Fibroblast of villous mesenchyme (primary cell): ENCODE results near the gene PPP1R14B. TPM values are rescaled to one million over a fixed set of nuclear protein-coding genes. Genes with fewer than 3 reads are reported as not detected.

Source experiments
- DNase-seq: peaks from one replicate; pipeline ENCODE4 v3.0.0-alpha.2; 2010; ENCODE audit warnings: low read depth
- H3K4me3 ChIP-seq: 2 replicates; pipeline ENCODE4 v1.5.1; 2011; ENCODE audit warnings: low read depth, mild to moderate bottlenecking, low read length
- total RNA-seq: library from RNA; depleted of rRNA; stranded (reverse); fragments of >200 nt; gene quantifications from 2 replicates; pipeline ENCODE4 v1.2.3, GENCODE V29; 2012
- TF ChIP-seq, protein P1 (sequence below): IDR thresholded peaks from 2 replicates; pipeline ENCODE4 v1.5.1; 2012; ENCODE audit warnings: low read depth, mild to moderate bottlenecking, low read length; ENCODE audit not compliant: insufficient read depth

PPP1R14B gene
- total RNA-seq, 1 donor, result 155 TPM

DNA sequence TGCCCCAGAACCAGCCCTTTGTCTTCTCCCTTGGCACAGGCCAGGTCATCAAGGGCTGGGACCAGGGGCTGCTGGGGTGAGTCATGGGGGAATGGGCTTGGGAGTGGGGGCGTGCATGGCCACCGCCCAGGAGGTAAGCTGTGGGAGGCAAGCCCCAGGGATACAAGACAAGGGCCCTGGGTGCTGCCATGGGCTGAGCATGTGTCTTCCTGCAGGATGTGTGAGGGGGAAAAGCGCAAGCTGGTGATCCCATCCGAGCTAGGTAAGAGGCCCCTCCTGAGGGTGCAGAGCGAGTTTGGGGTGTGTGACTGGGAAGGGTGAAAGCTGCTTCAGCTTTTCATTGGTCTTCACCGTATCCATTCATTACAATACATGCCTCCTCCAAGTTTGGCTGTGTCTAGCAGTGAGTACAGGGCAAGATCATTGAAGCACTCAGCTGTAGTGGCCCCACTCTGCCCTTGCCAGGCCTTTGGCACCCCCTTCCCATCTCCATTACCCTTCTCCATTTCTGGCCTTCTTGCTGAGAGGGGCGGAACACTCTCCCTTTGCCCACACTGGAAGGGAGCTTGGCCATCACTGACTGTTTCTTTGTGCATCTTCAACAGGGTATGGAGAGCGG, 3.4 kb downstream of the PPP1R14B start:
- no peak overlapping the region for H3K4me3 ChIP-seq
- DNase-seq, result no peak
- TF ChIP-seq, protein P1, sequence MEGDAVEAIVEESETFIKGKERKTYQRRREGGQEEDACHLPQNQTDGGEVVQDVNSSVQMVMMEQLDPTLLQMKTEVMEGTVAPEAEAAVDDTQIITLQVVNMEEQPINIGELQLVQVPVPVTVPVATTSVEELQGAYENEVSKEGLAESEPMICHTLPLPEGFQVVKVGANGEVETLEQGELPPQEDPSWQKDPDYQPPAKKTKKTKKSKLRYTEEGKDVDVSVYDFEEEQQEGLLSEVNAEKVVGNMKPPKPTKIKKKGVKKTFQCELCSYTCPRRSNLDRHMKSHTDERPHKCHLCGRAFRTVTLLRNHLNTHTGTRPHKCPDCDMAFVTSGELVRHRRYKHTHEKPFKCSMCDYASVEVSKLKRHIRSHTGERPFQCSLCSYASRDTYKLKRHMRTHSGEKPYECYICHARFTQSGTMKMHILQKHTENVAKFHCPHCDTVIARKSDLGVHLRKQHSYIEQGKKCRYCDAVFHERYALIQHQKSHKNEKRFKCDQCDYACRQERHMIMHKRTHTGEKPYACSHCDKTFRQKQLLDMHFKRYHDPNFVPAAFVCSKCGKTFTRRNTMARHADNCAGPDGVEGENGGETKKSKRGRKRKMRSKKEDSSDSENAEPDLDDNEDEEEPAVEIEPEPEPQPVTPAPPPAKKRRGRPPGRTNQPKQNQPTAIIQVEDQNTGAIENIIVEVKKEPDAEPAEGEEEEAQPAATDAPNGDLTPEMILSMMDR, result no peak

DNA sequence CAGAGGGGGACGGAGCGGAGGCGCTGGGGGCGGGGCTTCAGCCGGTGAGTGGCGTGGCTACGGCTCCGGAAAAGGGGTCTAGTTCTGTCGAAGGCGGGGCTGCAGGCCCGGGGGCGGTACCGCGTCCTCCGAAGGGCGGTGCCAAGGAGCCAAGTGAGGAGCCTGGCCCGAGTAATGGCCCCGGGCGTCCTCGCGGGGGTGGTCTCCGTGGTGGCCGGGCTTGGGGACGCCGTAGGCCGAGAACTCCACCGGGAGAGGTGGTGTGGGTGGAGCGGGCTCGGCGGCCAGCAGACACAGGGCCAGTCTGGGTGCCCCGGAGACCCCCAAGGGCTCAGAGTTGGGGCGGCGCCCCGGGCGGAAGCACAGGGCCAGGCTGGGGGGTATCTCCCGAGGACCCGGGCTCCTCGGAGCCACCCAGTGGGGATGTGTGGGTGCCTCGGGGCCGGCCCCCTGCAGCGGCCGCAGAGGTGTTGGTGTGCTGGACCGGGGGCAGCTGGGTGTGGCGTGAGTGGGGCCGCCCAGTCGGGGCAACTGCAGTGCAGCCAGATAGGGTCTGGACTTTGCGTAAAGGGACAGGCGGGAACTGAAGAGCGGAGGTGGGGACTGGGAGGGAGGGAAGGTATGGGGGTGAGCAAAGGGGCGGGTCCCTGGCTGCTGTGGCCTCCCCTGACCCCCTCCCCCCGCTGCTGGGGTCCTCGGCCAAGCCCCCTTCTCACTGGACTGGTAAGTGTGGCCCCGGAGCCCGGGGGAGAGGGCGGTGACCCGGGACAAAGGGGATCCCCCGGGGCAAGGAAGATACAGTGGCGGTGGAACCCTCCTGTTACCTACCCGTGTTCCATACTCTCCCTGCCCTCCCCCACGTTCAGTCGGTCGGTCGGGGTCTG, 5.0 kb downstream of the PPP1R14B start:
- DNase-seq, result peak; percentile 27
- TF ChIP-seq, protein P1, result no peak
- H3K4me3 ChIP-seq, result peak overlapping the region; percentile 90

DNA sequence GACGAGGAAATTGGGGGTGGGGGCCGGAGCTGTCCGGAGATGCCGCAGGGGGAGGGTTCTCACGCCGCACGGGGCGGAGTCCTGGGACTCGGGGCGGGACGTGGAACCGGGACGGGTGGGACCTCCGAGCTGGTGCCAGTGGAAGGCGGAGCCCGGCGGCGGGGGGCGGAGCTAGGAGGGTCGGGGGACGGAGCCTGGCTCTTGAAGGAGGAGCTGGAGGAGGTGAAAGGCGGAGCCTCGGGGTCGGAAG, 5.6 kb downstream of the PPP1R14B start:
- DNase-seq, result peak; percentile 100
- H3K4me3 ChIP-seq, result peak overlapping the region; percentile 82
- TF ChIP-seq, protein P1, result no peak

DNA sequence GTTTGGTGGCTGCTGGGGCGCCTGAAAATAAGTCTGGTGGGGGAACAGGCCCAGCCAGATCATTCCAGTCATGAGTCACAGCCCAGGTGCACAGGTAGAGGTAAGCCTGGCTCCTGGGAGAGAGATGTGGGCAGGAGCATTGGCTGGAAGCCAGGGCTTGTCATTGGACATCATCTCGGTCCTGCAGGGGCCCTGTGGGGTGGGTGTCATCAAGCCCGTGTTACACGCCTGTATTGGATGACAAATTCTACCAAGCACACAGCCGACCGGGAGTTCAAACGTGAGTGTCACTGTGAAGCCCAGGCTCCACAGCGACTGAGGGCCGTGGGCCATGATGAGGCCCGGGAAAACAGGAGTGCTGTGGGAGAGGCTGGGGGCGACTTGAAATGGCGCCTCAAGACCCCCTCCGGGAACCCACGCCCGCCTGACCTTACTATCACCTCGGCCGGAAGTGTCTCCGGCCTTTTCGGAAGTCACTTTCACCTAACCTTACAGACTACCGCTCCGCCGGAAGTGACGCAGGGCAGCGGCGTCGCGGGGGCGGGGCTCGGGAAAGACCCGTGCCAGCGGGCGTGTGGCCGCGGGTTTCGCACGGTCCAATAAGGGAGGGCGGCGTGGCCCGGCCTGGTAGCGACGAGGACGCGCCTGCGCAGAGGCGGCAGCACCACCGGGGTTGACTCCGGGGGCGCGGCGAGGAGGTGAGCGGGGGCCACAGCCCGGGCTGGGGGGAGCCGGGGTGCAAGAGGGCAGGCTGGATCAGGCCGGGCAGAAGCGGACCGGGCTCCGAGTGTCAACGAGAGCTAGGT, 6.1 kb downstream of the PPP1R14B start, which contains the start of gene FKBP2:
Gene FKBP2, plus strand, starts transcription at position 661 of the 806 bp plus-strand sequence. CDS start 1,293 bp downstream, outside the sequence.
- H3K4me3 ChIP-seq, result peak within 1 kb of the TSS; percentile 90
- TF ChIP-seq, protein P1, result no peak
- DNase-seq, result peak; percentile 98

DNA sequence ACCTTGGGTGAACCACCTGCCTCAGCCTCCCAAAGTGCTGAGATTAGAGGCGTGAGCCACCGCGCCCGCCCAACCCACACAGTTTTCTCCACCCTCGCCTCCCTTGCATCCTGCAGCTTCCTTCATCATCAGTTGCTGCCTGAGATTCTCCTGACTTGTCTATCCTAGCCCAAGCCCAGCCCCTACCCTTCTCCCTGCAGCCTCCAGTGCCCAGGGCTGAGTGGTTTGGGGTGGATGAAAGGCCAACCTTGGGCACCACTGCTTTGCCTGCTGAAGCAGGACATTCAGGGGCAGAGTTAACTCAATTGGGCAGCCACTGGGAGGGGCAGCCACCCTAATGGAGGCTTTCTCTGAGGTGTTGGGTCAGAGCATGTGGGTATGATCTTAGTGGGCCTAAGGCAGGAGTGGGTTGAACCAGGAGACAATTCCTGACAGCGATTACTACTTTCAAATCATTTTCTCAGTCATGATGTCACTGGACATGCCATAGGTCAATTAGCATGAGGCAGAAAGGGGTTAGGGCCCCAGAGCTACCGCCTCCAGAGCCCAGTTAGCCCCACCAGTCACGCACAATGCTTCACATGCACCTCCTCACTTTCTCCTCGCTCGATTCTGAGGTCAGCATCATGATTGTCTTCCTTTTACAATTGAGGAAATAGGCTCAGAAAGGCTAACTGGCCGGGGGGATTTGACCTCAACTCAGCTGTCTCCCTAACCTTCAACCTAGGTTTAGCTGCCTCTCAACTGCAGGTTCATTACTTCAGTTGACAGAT, 6.9 kb downstream of the PPP1R14B start:
- DNase-seq, result no peak
- peak overlapping the region; percentile 82 for H3K4me3 ChIP-seq
- TF ChIP-seq, protein P1, result no peak

DNA sequence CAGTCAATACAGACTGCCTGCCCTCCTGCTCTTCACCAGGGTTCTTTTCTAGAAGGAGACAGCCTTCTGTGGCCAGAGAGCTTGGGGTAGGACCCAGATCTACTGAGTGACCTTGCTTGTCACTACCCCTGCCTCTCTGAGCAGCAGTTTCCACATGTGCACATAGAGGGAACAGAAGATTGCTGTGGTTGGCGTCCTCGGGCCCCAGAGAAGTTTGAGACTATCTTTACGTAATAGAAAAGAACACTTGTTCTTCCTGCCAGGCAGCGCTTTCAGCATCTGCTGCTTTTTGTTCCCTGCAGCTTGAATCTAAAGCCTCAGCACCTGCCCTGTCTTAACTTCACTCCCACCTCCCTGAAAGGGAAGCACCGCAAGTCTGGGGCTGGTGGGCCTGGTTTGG, 7.7 kb downstream of the PPP1R14B start:
- DNase-seq, result no peak
- no peak overlapping the region for H3K4me3 ChIP-seq
- TF ChIP-seq, protein P1, result no peak
